H1 (cell line): Measurements from ENCODE around the gene LMX1B. TPM values are rescaled to one million over a fixed set of nuclear protein-coding genes. Genes with fewer than 3 reads are reported as not detected.
A peak's percentile ranks its signal among the peaks of the same experiment; 100 is the strongest.

Source experiments
- CTCF ChIA-PET: fragments of 300-600 bp; sonication (Branson Sonifier 250); formaldehyde crosslinking; loops from one replicate; lab custom pipeline; 2021; ENCODE audit not compliant: partially characterized antibody; lab: Charles Lee
- POLR2A ChIA-PET: fragments of 300-600 bp; sonication (Branson Sonifier 250); formaldehyde crosslinking; loops from one replicate; lab custom pipeline; 2021; ENCODE audit warnings: inconsistent platforms; ENCODE audit not compliant: partially characterized antibody; lab: Charles Lee
- DNase-seq, 2 experiments: peaks; one replicate each; pipeline versions ENCODE4 v3.0.0 to v3.0.0-alpha.2; 2010 to 2022; ENCODE audit warnings: low spot score in 2 of 2, low read depth in 1 of 2, mixed read lengths in 1 of 2
- FAIRE-seq: peaks from 2 replicates; lab custom pipeline; 2011; peaks lifted over from hg19 to GRCh38; lab: Jason Lieb, UNC
- H2AFZ ChIP-seq: 2 replicates; pipeline ENCODE4 v1.8.1; 2012; ENCODE audit warnings: low read length, inconsistent platforms
- H2AK5ac ChIP-seq: 2 replicates; pipeline ENCODE4 v1.6.1; 2013; ENCODE audit warnings: low read depth, low read length
- H2BK120ac ChIP-seq: replicated peaks from 2 replicates; pipeline ENCODE3; 2013; ENCODE audit warnings: low read depth, low read length, inconsistent platforms
- H2BK12ac ChIP-seq: 2 replicates; pipeline ENCODE4 v1.6.1; 2013; ENCODE audit warnings: low read depth, low read length
- H2BK15ac ChIP-seq: 2 replicates; pipeline ENCODE4 v1.6.1; 2013; ENCODE audit warnings: low read length
- H2BK20ac ChIP-seq: 2 replicates; pipeline ENCODE4 v1.6.1; 2013; ENCODE audit warnings: low read length
- H2BK5ac ChIP-seq: 2 replicates; pipeline ENCODE4 v1.6.1; 2013; ENCODE audit warnings: low read depth, low read length
- H3K14ac ChIP-seq: 2 replicates; pipeline ENCODE4 v1.6.1; 2013; ENCODE audit warnings: inconsistent platforms; ENCODE audit not compliant: insufficient read length
- H3K18ac ChIP-seq: 2 replicates; pipeline ENCODE4 v1.6.1; 2013; ENCODE audit warnings: low read length; ENCODE audit errors: extremely low read depth
- H3K23ac ChIP-seq: 2 replicates; pipeline ENCODE4 v1.6.1; 2013; ENCODE audit warnings: inconsistent platforms; ENCODE audit not compliant: insufficient read length
- H3K23me2 ChIP-seq: 2 replicates; pipeline ENCODE4 v1.6.1; 2013; ENCODE audit warnings: low read depth, low read length
- H3K27ac ChIP-seq: 2 replicates; pipeline ENCODE4 v1.6.1; 2011; ENCODE audit warnings: low read depth, low read length, inconsistent platforms
- H3K27me3 ChIP-seq, 4 experiments: replicated peaks in 1 of 4; 1 replicate in 1 of 4; 2 replicates in 3 of 4; pipeline versions ENCODE4 v1.6.1 to v1.8.1; 2011 to 2013; ENCODE audit warnings: low read length in 3 of 4, mild to moderate bottlenecking in 3 of 4, inconsistent platforms in 2 of 4, mixed read lengths in 2 of 4, moderate library complexity in 1 of 4; ENCODE audit not compliant: control insufficient read depth in 3 of 4, insufficient read depth in 3 of 4; ENCODE audit errors: extremely low read depth in 1 of 4
- H3K36me3 ChIP-seq, 4 experiments: 2 replicates each; pipeline versions ENCODE4 v1.6.1 to v1.8.1; 2011 to 2013; ENCODE audit warnings: mild to moderate bottlenecking in 4 of 4, low read length in 3 of 4, moderate library complexity in 2 of 4, control low read depth in 1 of 4, inconsistent platforms in 1 of 4; ENCODE audit not compliant: insufficient read depth in 4 of 4, control insufficient read depth in 2 of 4
- H3K4ac ChIP-seq: replicated peaks from 2 replicates; pipeline ENCODE3; 2013; ENCODE audit warnings: low read length, low read depth, mixed read lengths, inconsistent platforms; ENCODE audit not compliant: insufficient read length
- H3K4me1 ChIP-seq, 4 experiments: replicated peaks in 1 of 4; 1 replicate in 1 of 4; 2 replicates in 3 of 4; pipeline versions ENCODE4 v1.6.1 to v1.8.1; 2011 to 2013; ENCODE audit warnings: low read length in 3 of 4, inconsistent platforms in 2 of 4, mixed read lengths in 1 of 4; ENCODE audit not compliant: insufficient read depth in 4 of 4, control insufficient read depth in 3 of 4
- H3K4me2 ChIP-seq, 2 experiments: 2 replicates each; pipeline versions ENCODE4 v1.6.1 to v1.8.1; 2011 to 2013; ENCODE audit warnings: low read depth in 2 of 2, low read length in 2 of 2, control low read depth in 1 of 2, inconsistent platforms in 1 of 2, mild to moderate bottlenecking in 1 of 2; ENCODE audit not compliant: insufficient read depth in 1 of 2
- H3K4me3 ChIP-seq, 4 experiments: fragments of 200-600, 300-600 bp in 1 of 4; sonication (generic), shearing (Covaris generic), sonication (Bioruptor Twin) in 1 of 4; 2 replicates each; pipeline versions ENCODE4 v1.5.1 to v1.8.1; 2011 to 2016; ENCODE audit warnings: low read length in 4 of 4, low read depth in 3 of 4, control low read depth in 2 of 4, inconsistent platforms in 2 of 4, mild to moderate bottlenecking in 2 of 4, mixed read lengths in 1 of 4, moderate library complexity in 1 of 4; ENCODE audit not compliant: insufficient read depth in 2 of 4; ENCODE audit errors: extremely low read depth in 1 of 4
- H3K56ac ChIP-seq: replicated peaks from 2 replicates; pipeline ENCODE3; 2013; ENCODE audit warnings: low read depth, mild to moderate bottlenecking, mixed read lengths, low read length, inconsistent platforms; ENCODE audit not compliant: insufficient read length
- H3K79me1 ChIP-seq: 2 replicates; pipeline ENCODE4 v1.6.1; 2013; ENCODE audit warnings: low read depth, low read length, control low read depth
- H3K79me2 ChIP-seq, 2 experiments: 2 replicates each; pipeline versions ENCODE4 v1.6.1 to v1.8.1; 2012 to 2013; ENCODE audit warnings: low read length in 2 of 2, mild to moderate bottlenecking in 2 of 2, inconsistent platforms in 1 of 2; ENCODE audit not compliant: insufficient read depth in 2 of 2, control insufficient read depth in 1 of 2
- H3K9ac ChIP-seq, 4 experiments: replicated peaks in 1 of 4; 1 replicate in 1 of 4; 2 replicates in 3 of 4; pipeline versions ENCODE4 v1.6.1 to v1.8.1; 2011 to 2013; ENCODE audit warnings: low read depth in 3 of 4, low read length in 3 of 4, control low read depth in 2 of 4, mild to moderate bottlenecking in 2 of 4, moderate library complexity in 2 of 4, inconsistent platforms in 1 of 4; ENCODE audit errors: extremely low read depth in 1 of 4
- H3K9me3 ChIP-seq, 2 experiments: 2 replicates each; pipeline versions ENCODE4 v1.6.1 to v1.8.1; 2012 to 2013; ENCODE audit warnings: mild to moderate bottlenecking in 2 of 2, moderate library complexity in 2 of 2, control low read depth in 1 of 2, inconsistent platforms in 1 of 2, low read depth in 1 of 2, low read length in 1 of 2, mixed read lengths in 1 of 2; ENCODE audit not compliant: insufficient read depth in 2 of 2
- H4K20me1 ChIP-seq, 2 experiments: replicated peaks in 1 of 2; 2 replicates each; pipeline versions ENCODE3 to v1.8.1; 2011 to 2013; ENCODE audit warnings: inconsistent platforms in 2 of 2, low read length in 2 of 2, mild to moderate bottlenecking in 1 of 2; ENCODE audit not compliant: insufficient read depth in 2 of 2, control insufficient read depth in 1 of 2
- H4K5ac ChIP-seq: 2 replicates; pipeline ENCODE4 v1.6.1; 2013; ENCODE audit warnings: low read length, low read depth, mixed read lengths, inconsistent platforms; ENCODE audit not compliant: insufficient read length
- H4K8ac ChIP-seq: 2 replicates; pipeline ENCODE4 v1.8.0; 2013; ENCODE audit warnings: mild to moderate bottlenecking, moderate library complexity, low read length, inconsistent platforms; ENCODE audit not compliant: insufficient read depth; ENCODE audit errors: extremely low read depth
- H4K91ac ChIP-seq: replicated peaks from 2 replicates; pipeline ENCODE3; 2013; ENCODE audit warnings: low read length, mixed read lengths, inconsistent platforms; ENCODE audit not compliant: insufficient read length
- ASH2L ChIP-seq: fragments of 200-600, 300-600 bp; sonication (generic); IDR thresholded peaks from one replicate; pipeline ENCODE4 v1.7.1; 2017; ENCODE audit warnings: low read length
- CREB1 ChIP-seq: IDR thresholded peaks from 2 replicates; pipeline ENCODE4 v1.6.1; 2012; ENCODE audit warnings: inconsistent platforms
- EZH2 ChIP-seq: fragments of 200-600 bp; sonication (generic); IDR thresholded peaks from 2 replicates; pipeline ENCODE4 v1.7.1; 2012; ENCODE audit warnings: low read depth, mild to moderate bottlenecking, moderate library complexity, low read length, inconsistent platforms; ENCODE audit not compliant: severe bottlenecking
- KDM1A ChIP-seq: fragments of 200-600, 300-600 bp; sonication (generic); IDR thresholded peaks from 2 replicates; pipeline ENCODE4 v1.7.1; 2016; ENCODE audit warnings: mild to moderate bottlenecking, low read length, borderline replicate concordance
- SIN3A ChIP-seq, 2 experiments: IDR thresholded peaks in 1 of 2; conservative IDR thresholded peaks in 1 of 2; 2 replicates each; pipeline ENCODE4 v1.6.1; 2011 to 2012; ENCODE audit warnings: low read length in 2 of 2, improper control_type of control experiment in 1 of 2, low read depth in 1 of 2, mild to moderate bottlenecking in 1 of 2
- TBP ChIP-seq: IDR thresholded peaks from 2 replicates; pipeline ENCODE4 v1.6.1; 2011; ENCODE audit warnings: low read depth, low read length, improper control_type of control experiment
- WGBS, 2 experiments: shearing (Covaris generic) in 1 of 2; methylation state at CpG; one replicate each; pipeline versions ENCODE4 v1.1.6 to v1.1.7; 2013 to 2015; ENCODE audit warnings: low lambda C conversion rate in 2 of 2, mixed read lengths in 2 of 2, inconsistent platforms in 1 of 2, low coverage in 1 of 2, missing lambda C conversion rate in 1 of 2; ENCODE audit not compliant: insufficient replicate concordance in 2 of 2, insufficient coverage in 1 of 2, insufficient read length in 1 of 2; ENCODE audit errors: extremely low coverage in 1 of 2, missing lambda C conversion rate in 1 of 2; 5-methylcytosine and 5-hydroxymethylcytosine counted together
- polyA plus RNA-seq, 7 experiments: library from polyadenylated mRNA; depleted of rRNA in 3 of 7; stranded (reverse) in 5 of 7; unstranded in 2 of 7; fragments of >200 nt in 5 of 7; fragments of 200-250 nt in 2 of 7; gene quantifications; 1 replicate in 5 of 7; 2 replicates in 1 of 7; 4 replicates in 1 of 7; pipeline versions ENCODE4 v1.2.1 to v1.2.3, GENCODE V29; 2011 to 2013; ENCODE audit warnings: missing spikeins in 2 of 7, mixed read lengths in 2 of 7
- total RNA-seq: library from RNA; stranded (reverse); fragmentation: NEBNext Ultra II Directional; extraction: Animal tissue kit (Norgen Biotek cat#: 25700); gene quantifications from 2 replicates; pipeline ENCODE4 v1.2.1, GENCODE V29; 2021

Gene LMX1B
- total and polyA plus RNA-seq, 2 of the 8 experiments (the other 6 are each of a cell fraction or from before 2014, with no cell fraction given), result 0.09 to 0.37 TPM

- H3K23ac ChIP-seq, result no peak overlapping the region
- CTCF ChIA-PET, result interaction anchor here (0.5 to 11.7 kb wide), 36 partner anchors 11 to 909 kb away, joined by 3 to 415 read pairs (median 10); no protein-coding TSS in a partner anchor
- 91% methylated on average over 14 of the region's 14 CpGs; no CpG with 5 or more reads in 1 of the 2 experiments for WGBS, 2 experiments
Measured at GRCh38 chr9:126700903-126701812, 87.4 kb downstream of the LMX1B start.

More at GRCh38 chr9:126700903-126701812, 87.4 kb downstream of the LMX1B start:
- H3K4ac ChIP-seq, result no peak overlapping the region
- H3K27ac ChIP-seq, result no peak overlapping the region
- H3K23me2 ChIP-seq, result peaks cover 1% of the 10 kb centered on the region; the same call in 1 of the 2 replicates
- H2AFZ ChIP-seq, result no peak overlapping the region
- no peak overlapping the region for H2BK120ac ChIP-seq
- H3K14ac ChIP-seq, result no peak overlapping the region
- no peak for DNase-seq
- no peak overlapping the region for H3K4me2 ChIP-seq
- H3K4me1 ChIP-seq, result peaks cover 0 to 11% (median 8%) of the 10 kb centered on the region in 4 experiments; a peak in 5 of 7 replicates
- H2AK5ac ChIP-seq, result no peak overlapping the region
- 0 out of 2 replicates have a peak overlapping the region, but pooled peaks have one; percentile 65 for H2BK15ac ChIP-seq
- H2BK12ac ChIP-seq, result no peak overlapping the region
- no peak overlapping the region for H3K9ac ChIP-seq
- H3K79me2 ChIP-seq, result no peaks in the 10 kb centered on the region
- H3K4me3 ChIP-seq, result no peak overlapping the region
- H4K8ac ChIP-seq, result no peak overlapping the region
- no peak overlapping the region for H2BK5ac ChIP-seq
- no peak overlapping the region for H2BK20ac ChIP-seq
- H3K36me3 ChIP-seq, result no peaks in the 10 kb centered on the region
- peaks cover 4 to 33% (median 29%) of the 10 kb centered on the region in 4 experiments for H3K27me3 ChIP-seq
- no peak overlapping the region for H4K5ac ChIP-seq
- no peaks in the 10 kb centered on the region for H4K20me1 ChIP-seq
- no peak for FAIRE-seq
- H3K18ac ChIP-seq, result no peak overlapping the region
- no peak overlapping the region for H4K91ac ChIP-seq
- TF ChIP-seq CREB1, result no peak
- no peak for TF ChIP-seq ASH2L
- TF ChIP-seq SIN3A (conservative IDR thresholded peaks at IDR 0.05 in 1 of 2, IDR thresholded peaks at IDR 0.05 in 1 of 2; ENCODE audit: low read depth in 1 of 2, low read length in 2 of 2), result no peak
- TF ChIP-seq EZH2, result no peak
- no peak for TF ChIP-seq KDM1A
- no peak for TF ChIP-seq TBP
- H3K79me1 ChIP-seq, result no peaks in the 10 kb centered on the region
- no peak overlapping the region for H3K56ac ChIP-seq
- POLR2A ChIA-PET, result no interaction called here
- H3K9me3 ChIP-seq, result no peaks in the 10 kb centered on the region
